PFSK-1 (cell line): ENCODE data around the gene NR1H3.

Experiments
- FOXP2 ChIP-seq: optimal IDR thresholded peaks from 2 replicates; pipeline ENCODE3; 2011; ENCODE audit warnings: borderline replicate concordance, control low read depth, inconsistent platforms; ENCODE audit not compliant: insufficient read depth; ENCODE audit errors: extremely low read length, extremely low read depth
- POLR2AphosphoS5 ChIP-seq: IDR thresholded peaks from 2 replicates; pipeline ENCODE4 v1.6.1; 2012; ENCODE audit warnings: low read depth, mild to moderate bottlenecking, control low read depth, low read length, moderate library complexity
- SIN3A ChIP-seq: IDR thresholded peaks from 2 replicates; pipeline ENCODE4 v1.6.1; 2012; ENCODE audit warnings: mild to moderate bottlenecking, low read length, moderate library complexity, borderline replicate concordance; ENCODE audit not compliant: insufficient read depth
- TAF1 ChIP-seq: IDR thresholded peaks from 2 replicates; pipeline ENCODE4 v1.6.1; 2012; ENCODE audit warnings: low read length, control low read depth, borderline replicate concordance; ENCODE audit not compliant: insufficient read depth
- TF ChIP-seq, protein P1 (sequence below), 2 experiments: IDR thresholded peaks; 2 replicates each; pipeline versions ENCODE4 v1.6.1 to v1.8.0; 2011 to 2012; ENCODE audit warnings: low read depth in 2 of 2, low read length in 2 of 2, control low read depth in 1 of 2, inconsistent platforms in 1 of 2, mild to moderate bottlenecking in 1 of 2, moderate library complexity in 1 of 2; ENCODE audit not compliant: insufficient read depth in 1 of 2

DNA sequence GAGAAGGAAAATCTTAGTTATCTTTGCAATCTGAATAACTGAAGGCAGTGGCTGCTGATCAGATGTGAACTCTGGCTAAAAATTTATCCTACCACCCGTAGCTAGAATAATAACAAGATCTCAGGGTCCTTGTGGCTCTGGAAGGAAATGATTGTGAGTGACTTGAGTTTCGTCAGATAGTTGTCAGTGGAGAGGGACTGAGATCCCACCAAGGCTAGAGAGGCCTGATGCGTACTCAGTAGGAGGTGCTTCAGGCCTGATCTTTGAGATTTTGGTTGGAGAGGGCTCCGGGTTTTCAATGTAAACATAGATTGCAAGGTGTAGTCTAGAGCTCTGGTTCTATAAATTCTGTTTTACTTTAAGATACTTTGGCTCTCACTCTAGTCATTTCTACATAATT is 13.5 kb downstream of the NR1H3 start:
- TF ChIP-seq TAF1 (no peak), SIN3A (no peak), POLR2AphosphoS5 (no peak), FOXP2 (no peak)
- TF ChIP-seq, protein P1, sequence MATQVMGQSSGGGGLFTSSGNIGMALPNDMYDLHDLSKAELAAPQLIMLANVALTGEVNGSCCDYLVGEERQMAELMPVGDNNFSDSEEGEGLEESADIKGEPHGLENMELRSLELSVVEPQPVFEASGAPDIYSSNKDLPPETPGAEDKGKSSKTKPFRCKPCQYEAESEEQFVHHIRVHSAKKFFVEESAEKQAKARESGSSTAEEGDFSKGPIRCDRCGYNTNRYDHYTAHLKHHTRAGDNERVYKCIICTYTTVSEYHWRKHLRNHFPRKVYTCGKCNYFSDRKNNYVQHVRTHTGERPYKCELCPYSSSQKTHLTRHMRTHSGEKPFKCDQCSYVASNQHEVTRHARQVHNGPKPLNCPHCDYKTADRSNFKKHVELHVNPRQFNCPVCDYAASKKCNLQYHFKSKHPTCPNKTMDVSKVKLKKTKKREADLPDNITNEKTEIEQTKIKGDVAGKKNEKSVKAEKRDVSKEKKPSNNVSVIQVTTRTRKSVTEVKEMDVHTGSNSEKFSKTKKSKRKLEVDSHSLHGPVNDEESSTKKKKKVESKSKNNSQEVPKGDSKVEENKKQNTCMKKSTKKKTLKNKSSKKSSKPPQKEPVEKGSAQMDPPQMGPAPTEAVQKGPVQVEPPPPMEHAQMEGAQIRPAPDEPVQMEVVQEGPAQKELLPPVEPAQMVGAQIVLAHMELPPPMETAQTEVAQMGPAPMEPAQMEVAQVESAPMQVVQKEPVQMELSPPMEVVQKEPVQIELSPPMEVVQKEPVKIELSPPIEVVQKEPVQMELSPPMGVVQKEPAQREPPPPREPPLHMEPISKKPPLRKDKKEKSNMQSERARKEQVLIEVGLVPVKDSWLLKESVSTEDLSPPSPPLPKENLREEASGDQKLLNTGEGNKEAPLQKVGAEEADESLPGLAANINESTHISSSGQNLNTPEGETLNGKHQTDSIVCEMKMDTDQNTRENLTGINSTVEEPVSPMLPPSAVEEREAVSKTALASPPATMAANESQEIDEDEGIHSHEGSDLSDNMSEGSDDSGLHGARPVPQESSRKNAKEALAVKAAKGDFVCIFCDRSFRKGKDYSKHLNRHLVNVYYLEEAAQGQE (IDR thresholded peaks at IDR 0.05; ENCODE audit: insufficient read depth in 1 of 2, low read depth in 2 of 2, low read length in 2 of 2), result no peak
